Neural progenitor cell (in vitro differentiated cells): ENCODE results near the gene ARHGAP29.

Experiments used
- EZH2 ChIP-seq: fragments of 200-600 bp; sonication (generic); IDR thresholded peaks from 2 replicates; pipeline ENCODE4 v1.6.1; 2017; ENCODE audit warnings: antibody characterized with exemption, mild to moderate bottlenecking, moderate library complexity
- TF ChIP-seq, protein P1 (sequence below): fragments of 200-600 bp; sonication (generic); IDR thresholded peaks from 2 replicates; pipeline ENCODE4 v1.5.1; 2017; ENCODE audit warnings: antibody characterized with exemption, mild to moderate bottlenecking

DNA sequence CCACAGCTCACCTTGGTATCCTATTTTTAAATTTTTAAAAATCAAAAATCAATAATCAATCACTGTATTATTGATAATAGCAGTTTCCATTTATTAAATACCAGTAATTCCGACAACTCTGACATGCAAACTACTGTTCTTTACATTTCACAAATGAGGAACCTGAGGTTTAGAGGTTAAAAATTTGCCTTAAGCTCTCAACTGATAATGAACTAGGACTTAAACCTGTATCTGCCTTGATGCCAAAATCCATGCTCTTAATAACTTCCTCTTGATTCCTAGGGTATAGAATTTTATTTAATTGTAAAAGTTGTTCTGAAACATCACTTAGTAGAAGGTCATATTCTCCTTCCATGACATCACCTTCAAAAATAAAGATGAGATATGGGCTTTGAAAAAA, 5.6 kb downstream of the ARHGAP29 start:
- TF ChIP-seq, protein P1, sequence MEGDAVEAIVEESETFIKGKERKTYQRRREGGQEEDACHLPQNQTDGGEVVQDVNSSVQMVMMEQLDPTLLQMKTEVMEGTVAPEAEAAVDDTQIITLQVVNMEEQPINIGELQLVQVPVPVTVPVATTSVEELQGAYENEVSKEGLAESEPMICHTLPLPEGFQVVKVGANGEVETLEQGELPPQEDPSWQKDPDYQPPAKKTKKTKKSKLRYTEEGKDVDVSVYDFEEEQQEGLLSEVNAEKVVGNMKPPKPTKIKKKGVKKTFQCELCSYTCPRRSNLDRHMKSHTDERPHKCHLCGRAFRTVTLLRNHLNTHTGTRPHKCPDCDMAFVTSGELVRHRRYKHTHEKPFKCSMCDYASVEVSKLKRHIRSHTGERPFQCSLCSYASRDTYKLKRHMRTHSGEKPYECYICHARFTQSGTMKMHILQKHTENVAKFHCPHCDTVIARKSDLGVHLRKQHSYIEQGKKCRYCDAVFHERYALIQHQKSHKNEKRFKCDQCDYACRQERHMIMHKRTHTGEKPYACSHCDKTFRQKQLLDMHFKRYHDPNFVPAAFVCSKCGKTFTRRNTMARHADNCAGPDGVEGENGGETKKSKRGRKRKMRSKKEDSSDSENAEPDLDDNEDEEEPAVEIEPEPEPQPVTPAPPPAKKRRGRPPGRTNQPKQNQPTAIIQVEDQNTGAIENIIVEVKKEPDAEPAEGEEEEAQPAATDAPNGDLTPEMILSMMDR = no peak
- no peak for TF ChIP-seq EZH2
